GM03348 (cell line): ENCODE data around the gene ARCN1.

Experiments used
- DNase-seq: peaks from one replicate; pipeline ENCODE4 v3.0.0; 2012; ENCODE audit warnings: low spot score

Gene ARCN1

DNA sequence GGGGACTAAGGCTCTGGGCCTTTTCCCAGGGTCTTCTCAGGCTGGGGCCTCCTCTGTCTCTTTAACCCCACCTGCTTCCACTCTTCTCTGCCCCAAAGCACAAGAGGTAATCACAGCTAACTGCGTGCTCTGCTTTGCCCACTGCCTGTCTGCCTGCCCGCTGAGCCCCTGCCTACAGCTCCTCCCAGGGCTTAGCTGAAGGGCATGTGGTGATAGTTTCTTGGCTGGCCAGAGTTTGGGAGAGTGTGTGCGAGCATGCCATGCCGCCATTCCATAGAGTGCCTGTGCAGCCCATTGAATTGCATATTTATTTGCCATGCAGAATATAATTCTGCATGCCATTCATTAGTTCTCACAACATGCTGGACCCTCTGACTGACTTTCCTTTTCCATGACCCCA is 67.7 kb downstream of the ARCN1 start:
- no peak for DNase-seq

DNA sequence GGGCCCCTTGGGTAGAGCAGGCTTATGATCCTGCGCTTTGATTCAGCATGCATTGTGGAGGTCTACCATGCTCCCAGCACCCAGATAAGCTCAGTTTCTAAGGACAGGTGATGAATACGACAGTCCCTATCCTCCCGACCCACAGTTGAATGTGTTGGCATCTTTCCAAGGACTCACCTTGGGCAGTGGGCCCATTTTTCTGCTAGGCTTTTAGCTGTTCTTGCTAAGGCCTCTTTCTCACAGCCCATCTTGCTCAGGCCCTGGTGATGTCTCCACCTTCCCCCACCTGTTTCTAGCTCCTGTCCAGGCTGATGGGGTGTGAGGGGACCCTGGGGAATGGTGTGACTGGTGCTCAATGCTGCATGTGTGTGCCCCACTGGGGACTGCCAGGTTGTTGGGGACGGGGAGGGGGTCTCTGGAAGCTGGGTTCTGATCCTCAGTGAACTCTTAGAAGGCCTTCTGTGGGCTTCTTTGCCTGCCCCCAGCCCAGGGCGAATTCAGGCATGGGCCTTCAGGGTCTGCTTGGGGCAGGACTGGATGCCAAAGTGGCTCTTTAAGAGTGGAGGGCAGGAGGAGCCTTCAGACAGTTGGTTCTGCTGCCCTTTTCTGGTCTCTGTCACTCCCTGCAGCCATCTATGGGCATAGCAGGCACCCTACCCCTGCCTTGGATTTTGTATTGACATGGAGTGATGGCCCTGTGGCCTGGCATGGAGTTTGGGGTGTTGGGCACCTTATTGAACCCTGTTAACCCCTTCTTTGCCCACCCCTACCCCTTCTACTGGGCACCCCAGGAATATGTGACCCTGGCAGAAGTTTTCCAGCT is 68.3 kb downstream of the ARCN1 start:
- DNase-seq = no peak

DNA sequence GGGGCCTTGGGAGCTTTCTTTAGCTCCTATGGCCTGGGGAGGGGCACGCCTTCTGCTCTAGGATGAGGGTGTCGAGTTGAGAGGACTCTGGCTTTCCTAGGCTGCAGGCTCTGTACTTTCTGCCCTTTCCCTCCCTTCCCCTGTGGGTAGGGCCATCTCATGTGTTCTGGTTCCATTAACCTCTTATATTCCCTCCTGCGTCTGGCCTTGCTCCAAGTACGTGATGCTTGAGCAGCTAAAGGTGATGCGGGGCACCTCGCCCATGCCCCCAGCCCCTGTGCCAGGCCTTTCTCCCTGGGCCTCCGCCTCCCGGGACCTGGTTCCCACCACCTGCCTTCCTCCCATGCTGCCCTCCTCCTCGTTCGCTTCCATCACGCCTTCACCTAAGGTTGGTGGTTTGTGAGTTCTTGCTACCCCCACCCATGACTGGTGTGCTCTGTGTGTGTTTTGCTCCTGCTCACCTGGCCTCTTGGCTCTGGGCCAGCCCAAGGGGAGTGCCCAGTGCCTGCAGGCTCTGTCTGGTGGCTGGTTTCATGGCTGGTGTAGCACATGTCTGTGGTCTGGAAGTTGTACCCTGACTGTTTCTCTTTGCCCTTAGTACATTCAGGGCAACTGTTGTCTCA is 69.3 kb downstream of the ARCN1 start:
- DNase-seq = no peak

DNA sequence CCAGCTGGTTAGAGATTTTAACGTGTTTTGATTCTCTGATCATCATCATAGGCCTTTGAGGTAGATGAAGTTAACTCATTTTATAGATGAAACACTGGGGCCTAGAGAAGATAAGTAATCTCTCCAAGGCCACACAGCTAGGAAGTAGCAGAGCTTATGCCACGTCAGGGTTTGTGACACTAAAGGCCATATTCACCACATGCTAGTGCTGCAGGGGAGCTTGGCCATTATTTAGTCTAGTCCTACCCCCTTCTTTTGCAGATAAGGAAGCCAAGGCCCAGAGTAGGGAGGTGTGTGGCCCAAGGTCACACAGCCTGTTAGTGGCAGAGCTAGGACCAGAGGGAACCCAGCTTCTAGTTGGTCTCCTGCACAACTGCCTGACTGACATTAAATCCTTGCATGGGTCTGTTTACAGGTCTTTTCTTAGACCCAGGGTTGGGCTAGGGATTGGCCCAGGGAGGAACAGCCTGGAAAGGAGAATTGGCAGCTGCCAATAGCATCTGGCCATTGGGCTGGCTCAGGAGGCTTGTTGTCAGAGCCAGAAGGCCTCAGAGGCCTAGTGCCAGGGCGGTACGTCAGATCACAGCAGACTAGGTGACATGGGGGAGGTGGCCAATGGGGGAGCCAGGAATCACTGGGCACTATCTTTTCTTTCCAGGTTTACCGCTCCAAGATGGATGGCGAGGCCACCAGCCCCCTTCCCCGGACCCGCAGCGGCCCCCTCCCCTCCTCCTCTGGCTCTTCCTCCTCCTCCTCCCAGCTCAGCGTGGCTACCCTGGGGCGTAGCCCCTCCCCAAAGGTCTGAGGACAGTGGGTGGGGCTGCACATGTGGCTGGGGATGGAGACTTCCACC is 71.2 kb downstream of the ARCN1 start:
- no peak for DNase-seq

DNA sequence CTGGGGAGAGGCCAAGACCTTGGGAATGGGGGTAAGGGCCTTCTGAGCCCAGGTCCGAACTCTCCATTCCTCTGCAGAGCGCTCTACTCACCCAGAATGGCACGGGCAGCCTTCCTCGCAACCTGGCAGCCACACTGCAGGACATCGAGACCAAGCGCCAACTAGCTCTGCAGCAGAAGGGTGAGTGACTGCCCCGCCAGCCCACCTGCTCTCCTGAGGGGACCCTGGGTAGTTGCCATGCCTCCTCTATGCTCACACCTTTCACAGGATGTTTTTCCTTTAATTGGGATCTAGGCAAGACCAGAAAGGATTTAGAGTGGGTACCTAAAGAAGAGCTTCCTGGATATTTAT is 71.8 kb downstream of the ARCN1 start:
- no peak for DNase-seq

DNA sequence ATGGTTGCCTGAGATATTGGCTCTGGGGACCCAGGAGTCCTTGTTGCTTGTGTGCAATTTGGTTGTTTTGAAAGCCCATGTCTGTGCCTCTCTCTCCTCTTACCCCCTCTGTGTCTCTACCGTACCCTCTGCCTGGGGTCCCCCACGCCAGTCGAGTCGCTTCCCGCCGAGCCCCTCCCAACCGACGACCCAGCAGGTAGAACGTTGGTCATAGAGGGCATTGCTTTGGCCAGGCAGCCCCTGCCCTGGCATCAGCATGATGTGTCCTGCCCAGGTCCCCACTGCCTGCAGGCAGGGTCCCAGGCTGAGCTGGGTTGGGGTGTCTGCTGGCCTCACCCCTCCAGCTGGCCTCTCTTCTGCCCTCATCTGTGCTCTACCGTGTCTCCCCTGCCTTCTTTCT is 72.3 kb downstream of the ARCN1 start:
- no peak for DNase-seq

DNA sequence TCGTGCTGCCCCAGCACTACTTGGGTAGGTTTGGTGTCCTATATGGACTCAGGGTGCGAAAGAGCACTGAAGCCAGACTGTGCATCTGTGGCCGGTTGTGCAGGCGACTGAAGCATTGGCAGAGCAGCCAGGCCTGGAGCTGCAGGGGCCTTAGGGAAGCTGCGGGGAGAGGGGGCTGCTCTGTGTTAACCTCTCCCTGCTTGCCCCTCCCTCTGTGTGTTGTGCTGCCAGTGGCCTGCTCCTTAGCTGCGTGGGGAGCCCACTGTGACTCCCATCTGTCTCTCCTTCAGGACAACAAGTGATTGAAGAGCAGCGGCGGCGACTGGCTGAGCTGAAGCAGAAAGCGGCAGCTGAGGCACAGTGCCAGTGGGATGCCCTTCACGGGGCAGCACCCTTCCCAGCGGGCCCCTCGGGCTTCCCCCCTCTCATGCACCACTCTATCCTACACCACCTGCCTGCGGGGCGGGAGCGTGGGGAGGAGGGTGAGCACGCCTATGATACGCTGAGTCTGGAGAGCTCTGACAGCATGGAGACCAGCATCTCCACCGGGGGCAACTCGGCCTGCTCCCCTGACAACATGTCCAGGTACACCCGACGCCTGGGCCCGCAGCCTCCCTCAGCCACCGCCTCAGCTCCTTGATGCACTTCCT is 73.0 kb downstream of the ARCN1 start:
- no peak for DNase-seq

DNA sequence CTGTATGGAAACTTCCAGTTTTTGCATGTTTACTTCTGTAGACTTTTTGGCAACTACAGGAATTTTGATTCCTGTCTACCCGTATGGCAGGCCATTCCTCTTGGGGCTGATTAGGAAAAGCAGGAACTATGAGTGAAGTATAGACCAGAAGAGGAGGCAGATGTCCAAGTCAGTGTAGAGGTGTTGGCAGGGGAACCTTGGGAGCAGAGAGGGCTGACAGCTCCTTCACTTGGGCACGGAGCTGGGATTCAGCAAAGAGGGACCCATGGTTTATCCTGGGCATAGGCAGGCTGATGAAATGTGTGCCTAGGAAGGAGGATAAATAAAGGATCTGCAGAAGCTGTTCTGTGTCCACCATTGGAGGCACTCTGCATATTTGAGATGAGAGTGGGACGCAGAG is 74.2 kb downstream of the ARCN1 start:
- DNase-seq = no peak

DNA sequence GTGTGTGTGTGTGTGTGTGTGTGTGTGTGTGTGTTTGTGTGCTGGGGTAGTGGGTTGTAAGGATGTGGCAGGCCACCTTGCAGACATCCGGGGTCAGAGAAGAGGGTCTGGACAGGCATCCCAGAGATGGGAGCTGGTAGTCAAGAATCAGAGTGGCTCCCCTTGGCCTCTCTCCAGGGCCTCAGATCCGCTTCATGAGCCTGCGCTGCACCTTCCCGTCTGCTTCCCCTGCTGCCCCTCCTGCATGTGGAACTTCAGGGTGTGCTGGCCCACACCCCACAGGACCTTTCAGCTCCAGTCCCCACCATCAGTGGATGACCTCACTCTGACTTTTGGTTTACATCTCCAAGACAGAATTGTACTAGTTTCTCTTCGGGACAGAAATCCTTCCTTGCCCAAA is 76.1 kb downstream of the ARCN1 start:
- DNase-seq = no peak

DNA sequence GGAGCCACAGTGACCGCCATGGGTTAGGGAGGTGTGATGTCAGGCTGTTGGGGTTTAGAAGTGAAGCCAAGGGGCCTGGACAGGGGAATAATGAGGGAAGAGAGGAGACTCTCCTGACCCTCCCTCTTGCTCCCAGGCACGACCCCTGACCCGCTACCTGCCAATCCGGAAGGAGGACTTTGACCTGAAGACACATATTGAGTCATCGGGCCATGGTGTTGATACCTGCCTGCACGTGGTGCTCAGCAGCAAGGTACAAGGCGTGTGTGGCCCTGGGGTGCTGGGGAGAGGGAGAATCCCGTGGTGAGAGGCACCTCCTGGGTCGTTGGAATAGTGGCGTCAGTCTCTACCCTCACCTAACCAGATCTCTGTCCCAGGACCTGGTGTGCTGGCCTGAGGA is 77.7 kb downstream of the ARCN1 start:
- no peak for DNase-seq

DNA sequence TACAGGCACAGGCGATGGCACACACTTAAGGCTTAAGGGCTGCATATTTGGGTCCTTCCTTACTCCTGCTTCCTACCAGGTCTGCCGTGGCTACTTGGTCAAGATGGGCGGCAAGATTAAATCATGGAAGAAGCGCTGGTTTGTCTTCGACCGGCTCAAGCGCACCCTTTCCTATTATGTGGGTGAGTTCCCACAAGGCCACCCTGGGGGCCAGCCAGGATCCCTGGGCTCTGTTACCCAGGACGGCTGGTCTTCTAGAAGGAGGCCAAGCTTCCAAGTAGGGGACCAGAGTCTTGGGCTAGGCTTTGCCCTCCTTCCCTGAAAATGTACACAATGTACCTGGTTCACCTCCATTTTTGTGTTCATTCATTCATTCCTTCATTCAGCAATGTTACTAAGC is 78.2 kb downstream of the ARCN1 start:
- DNase-seq = no peak

DNA sequence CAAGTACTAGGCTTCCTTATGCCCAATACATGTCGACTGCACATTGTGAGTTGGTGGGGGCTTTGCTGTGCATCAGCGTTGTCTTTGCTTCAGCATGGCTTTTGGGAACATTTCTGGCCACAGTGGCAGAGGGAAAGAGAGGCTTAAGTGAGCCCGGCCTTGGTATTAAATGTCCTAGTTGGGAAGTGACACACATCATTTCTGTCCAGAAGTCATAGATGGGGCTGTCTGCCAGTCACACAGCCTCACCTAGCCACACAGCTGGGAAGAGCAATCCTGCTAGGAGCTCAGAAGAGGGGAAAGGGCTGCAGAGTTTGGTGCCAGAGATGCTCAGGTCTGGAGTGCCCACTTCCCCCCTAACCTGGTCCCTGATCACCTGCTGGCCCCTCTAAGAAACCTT is 79.6 kb downstream of the ARCN1 start:
- no peak for DNase-seq
